Naive thymus-derived CD4-positive, alpha-beta T cell (primary cell): ENCODE results near the gene GRK4. TPM values are rescaled to one million over a fixed set of nuclear protein-coding genes. Genes with fewer than 3 reads are reported as not detected.

ENCODE experiments used
- ATAC-seq: fragments of 150-1000 bp; cut with Tn5 transposase; 2 replicates; pipeline ENCODE4 v1.10.0; 2021; ENCODE audit warnings: mild to moderate bottlenecking, moderate library complexity
- CTCF ChIA-PET: fragments of 350-600 bp; sonication (Branson Sonifier 250); formaldehyde crosslinking; loops from one replicate; lab custom pipeline; 2021; ENCODE audit warnings: antibody characterized with exemption; lab: Charles Lee
- POLR2A ChIA-PET: fragments of 350-600 bp; sonication (Branson Sonifier 250); formaldehyde crosslinking; loops from one replicate; lab custom pipeline; 2021; ENCODE audit warnings: antibody characterized with exemption, inconsistent platforms; lab: Charles Lee
- DNase-seq, 9 donors: peaks; one replicate each; pipeline versions ENCODE4 v3.0.0 to v3.0.0-alpha.2; 2020 to 2022; ENCODE audit warnings: mixed read lengths in 1 of 9
- H3K27ac ChIP-seq: one replicate; pipeline ENCODE4 v1.7.0; 2013; ENCODE audit warnings: mild to moderate bottlenecking, low read depth, low read length, moderate library complexity
- H3K27me3 ChIP-seq, 2 donors: one replicate each; pipeline ENCODE4 v1.7.0; 2013; ENCODE audit warnings: low read length in 2 of 2, mild to moderate bottlenecking in 2 of 2, moderate library complexity in 2 of 2; ENCODE audit not compliant: control insufficient read depth in 2 of 2, insufficient read depth in 2 of 2
- H3K36me3 ChIP-seq, 3 experiments: 1 replicate in 2 of 3; 2 replicates in 1 of 3; pipeline ENCODE4 v1.7.0; 2013; ENCODE audit warnings: low read length in 3 of 3, mild to moderate bottlenecking in 3 of 3, moderate library complexity in 1 of 3; ENCODE audit not compliant: insufficient read depth in 3 of 3, control insufficient read depth in 2 of 3
- H3K4me1 ChIP-seq, 2 donors: one replicate each; pipeline ENCODE4 v1.7.0; 2013; ENCODE audit warnings: low read length in 2 of 2, mild to moderate bottlenecking in 2 of 2, moderate library complexity in 1 of 2; ENCODE audit not compliant: control insufficient read depth in 2 of 2, insufficient read depth in 2 of 2
- H3K4me3 ChIP-seq: 2 replicates; pipeline ENCODE4 v1.7.0; 2013; ENCODE audit warnings: mild to moderate bottlenecking, low read length
- H3K9me3 ChIP-seq, 3 experiments: 1 replicate in 2 of 3; 2 replicates in 1 of 3; pipeline ENCODE4 v1.7.0; 2013; ENCODE audit warnings: low read length in 3 of 3; ENCODE audit not compliant: control insufficient read depth in 2 of 3
- H3K27ac Mint-ChIP-seq, 9 donors: one replicate each; pipeline ENCODE4 v1.8.0; 2020 to 2022; ENCODE audit warnings: mixed read lengths in 9 of 9, mild to moderate bottlenecking in 8 of 9, moderate library complexity in 5 of 9, inconsistent platforms in 2 of 9
- H3K27me3 Mint-ChIP-seq, 5 donors: one replicate each; pipeline ENCODE4 v1.8.0; 2021 to 2022; ENCODE audit warnings: mixed read lengths in 5 of 5, mild to moderate bottlenecking in 1 of 5
- H3K36me3 Mint-ChIP-seq, 5 donors: one replicate each; pipeline ENCODE4 v1.8.0; 2020 to 2022; ENCODE audit warnings: mixed read lengths in 5 of 5, mild to moderate bottlenecking in 3 of 5, inconsistent platforms in 1 of 5
- H3K4me1 Mint-ChIP-seq, 7 donors: one replicate each; pipeline ENCODE4 v1.8.0; 2020 to 2022; ENCODE audit warnings: mixed read lengths in 7 of 7, mild to moderate bottlenecking in 3 of 7, inconsistent platforms in 1 of 7
- H3K4me3 Mint-ChIP-seq, 10 donors: one replicate each; pipeline ENCODE4 v1.8.0; 2020 to 2022; ENCODE audit warnings: mild to moderate bottlenecking in 10 of 10, mixed read lengths in 10 of 10, moderate library complexity in 6 of 10, inconsistent platforms in 2 of 10
- H3K9me3 Mint-ChIP-seq, 11 donors: one replicate each; pipeline ENCODE4 v1.8.0; 2020 to 2022; ENCODE audit warnings: mixed read lengths in 11 of 11, mild to moderate bottlenecking in 4 of 11, inconsistent platforms in 1 of 11, moderate library complexity in 1 of 11
- intact Hi-C, 2 donors: fragments of 100-400 bp; cut with micrococcal nuclease; formaldehyde crosslinking; loops; one replicate each; pipeline ENCODE4 v1.15.1; 2023
- polyA plus RNA-seq, 2 donors: library from polyadenylated mRNA; unstranded; fragments of 300-500 nt; fragmentation: Illumina TruSeq; gene quantifications; one replicate each; pipeline ENCODE4 v1.2.3, GENCODE V29; 2021
- total RNA-seq, 6 experiments: library from RNA in 5 of 6; stranded (reverse) in 5 of 6; gene quantifications; 1 replicate in 5 of 6; 2 replicates in 1 of 6; pipeline ENCODE4 v1.2.3 and lab custom pipeline; 2021 to 2026

The GRK4 gene
- total and polyA plus RNA-seq, 7 experiments from 2014 or later = 1.7 to 4.0 (median 2.1) TPM

- peaks cover 0 to 2% (median 0%) of the 10 kb centered on the region in 11 donors for H3K9me3 Mint-ChIP-seq
- no peaks in the 10 kb centered on the region for H3K27me3 Mint-ChIP-seq
- no peaks in the 10 kb centered on the region for H3K9me3 ChIP-seq
- H3K4me3 Mint-ChIP-seq = no peak overlapping the region
- no peaks in the 10 kb centered on the region for H3K27me3 ChIP-seq
- no peak for ATAC-seq
- H3K27ac ChIP-seq = peak overlapping the region; percentile 74
- peaks cover 10 to 19% (median 17%) of the 10 kb centered on the region in 7 donors for H3K4me1 Mint-ChIP-seq
- no peak overlapping the region for H3K4me3 ChIP-seq
- H3K36me3 Mint-ChIP-seq = peaks cover 0 to 18% (median 11%) of the 10 kb centered on the region in 5 donors
- H3K4me1 ChIP-seq = peaks cover 25 to 26% of the 10 kb centered on the region in 2 donors
- peaks cover 4 to 64% (median 16%) of the 10 kb centered on the region in 3 experiments for H3K36me3 ChIP-seq
- no peak for DNase-seq
- intact Hi-C loops = loop anchor here in 1 of 2 donors (2.0 to 10.0 kb wide), 3 partner anchors 88 to 515 kb away; partner anchors contain the start of genes ADD1, CFAP99 and ZFYVE28
- CTCF ChIA-PET = interaction anchor here (0.8 kb wide), 1 partner anchor 9 kb away, joined by 3 read pairs; no protein-coding TSS in a partner anchor
- POLR2A ChIA-PET = no interaction called here
- peak overlapping the region in 6 of 9 donors; percentile 15 to 72 (median 41) for H3K27ac Mint-ChIP-seq
These were observed 33.1 kb upstream of the GRK4 start for GRCh38 chr4:2930135-2930757.

- Histone ChIP-seq H3K9me3 (no peaks in the 10 kb centered on the region), H3K36me3 (peaks cover 4 to 57% (median 13%) of the 10 kb centered on the region in 3 experiments), H3K4me3 (no peak overlapping the region), H3K27ac (peak overlapping the region; percentile 74), H3K4me1 (peaks cover 26 to 32% of the 10 kb centered on the region in 2 donors), H3K27me3 (no peaks in the 10 kb centered on the region)
- peaks cover 10 to 26% (median 24%) of the 10 kb centered on the region in 7 donors for H3K4me1 Mint-ChIP-seq
- ChIA-PET POLR2A (interaction anchor here (0.6 kb wide), 1 partner anchor 594 kb away, joined by 3 read pairs; no protein-coding TSS in a partner anchor), CTCF (interaction anchor here (0.6 to 0.8 kb wide), 2 partner anchors 10 to 40 kb away, joined by 3 read pairs; no protein-coding TSS in a partner anchor)
- H3K9me3 Mint-ChIP-seq = peaks cover 0 to 2% (median 0%) of the 10 kb centered on the region in 11 donors
- intact Hi-C loops = loop anchor here in 1 of 2 donors (2.0 to 10.0 kb wide), 3 partner anchors 89 to 516 kb away; partner anchors contain the start of genes ADD1, CFAP99 and ZFYVE28
- H3K4me3 Mint-ChIP-seq = peak overlapping the region in 2 of 10 donors; percentile 29 to 80
- H3K27me3 Mint-ChIP-seq = no peaks in the 10 kb centered on the region
- peak overlapping the region in 6 of 9 donors; percentile 26 to 91 (median 73) for H3K27ac Mint-ChIP-seq
- ATAC-seq (no peak), DNase-seq (no peak)
- peaks cover 0 to 18% (median 11%) of the 10 kb centered on the region in 5 donors for H3K36me3 Mint-ChIP-seq
These were observed 32.4 kb upstream of the GRK4 start for GRCh38 chr4:2930758-2931511.

- H3K27ac ChIP-seq = peak overlapping the region; percentile 74
- Mint-ChIP-seq H3K27ac (peak overlapping the region; percentile 74 to 94 (median 90)), H3K4me3 (peak overlapping the region; percentile 46 to 92 (median 68)), H3K36me3 (peaks cover 0 to 14% (median 11%) of the 10 kb centered on the region in 5 donors), H3K4me1 (peaks cover 11 to 33% (median 32%) of the 10 kb centered on the region in 7 donors), H3K9me3 (peaks cover 0 to 2% (median 0%) of the 10 kb centered on the region in 11 donors), H3K27me3 (no peaks in the 10 kb centered on the region)
- ATAC-seq (peak; percentile 62), DNase-seq (peak; percentile 38 to 59 (median 53))
- H3K36me3 ChIP-seq = peaks cover 4 to 49% (median 13%) of the 10 kb centered on the region in 3 experiments
- no peaks in the 10 kb centered on the region for H3K9me3 ChIP-seq
- H3K4me3 ChIP-seq = peak overlapping the region; percentile 43
- POLR2A ChIA-PET = interaction anchor here (0.6 kb wide), 1 partner anchor 594 kb away, joined by 3 read pairs; no protein-coding TSS in a partner anchor
- CTCF ChIA-PET = interaction anchor here (0.6 kb wide), 1 partner anchor 41 kb away, joined by 3 read pairs; no protein-coding TSS in a partner anchor
- H3K27me3 ChIP-seq = no peaks in the 10 kb centered on the region
- intact Hi-C loops = loop anchor here in 1 of 2 donors (2.0 to 10.0 kb wide), 3 partner anchors 89 to 517 kb away; partner anchors contain the start of genes ADD1, CFAP99 and ZFYVE28
- peaks cover 34 to 38% of the 10 kb centered on the region in 2 donors for H3K4me1 ChIP-seq
These were observed 31.7 kb upstream of the GRK4 start for GRCh38 chr4:2931512-2932301.

- no peaks in the 10 kb centered on the region for H3K9me3 ChIP-seq
- H3K4me3 ChIP-seq = peak overlapping the region; percentile 43
- DNase-seq (no peak), ATAC-seq (no peak)
- no peaks in the 10 kb centered on the region for H3K27me3 ChIP-seq
- Mint-ChIP-seq H3K36me3 (peaks cover 0 to 16% (median 11%) of the 10 kb centered on the region in 5 donors), H3K27me3 (no peaks in the 10 kb centered on the region), H3K27ac (peak overlapping the region; percentile 86 to 96 (median 92)), H3K4me1 (peaks cover 17 to 40% (median 37%) of the 10 kb centered on the region in 7 donors), H3K9me3 (peaks cover 0 to 2% (median 0%) of the 10 kb centered on the region in 11 donors), H3K4me3 (peak overlapping the region; percentile 66 to 93 (median 86))
- ChIA-PET POLR2A (interaction anchor here (0.6 kb wide), 1 partner anchor 11 kb away, joined by 3 read pairs; no protein-coding TSS in a partner anchor), CTCF (no interaction called here)
- H3K36me3 ChIP-seq = peaks cover 4 to 45% (median 6%) of the 10 kb centered on the region in 3 experiments
- H3K27ac ChIP-seq = peak overlapping the region; percentile 74
- intact Hi-C loops = loop anchor here in 1 of 2 donors (5.0 to 10.0 kb wide), 2 partner anchors 90 to 518 kb away; partner anchors contain the start of genes ADD1, CFAP99 and ZFYVE28
- H3K4me1 ChIP-seq = peaks cover 38 to 41% of the 10 kb centered on the region in 2 donors
These were observed 30.9 kb upstream of the GRK4 start for GRCh38 chr4:2932321-2932950.

GRCh38 chr4:2932951-2933565 lies 30.3 kb upstream of the GRK4 start:
- Mint-ChIP-seq H3K27me3 (no peaks in the 10 kb centered on the region), H3K9me3 (peaks cover 0 to 2% (median 0%) of the 10 kb centered on the region in 11 donors), H3K4me3 (peak overlapping the region; percentile 79 to 93 (median 86)), H3K4me1 (peaks cover 17 to 40% (median 37%) of the 10 kb centered on the region in 7 donors), H3K36me3 (peaks cover 0 to 20% (median 6%) of the 10 kb centered on the region in 5 donors), H3K27ac (peak overlapping the region; percentile 86 to 96 (median 93))
- Histone ChIP-seq H3K4me3 (peak overlapping the region; percentile 30), H3K36me3 (peaks cover 5 to 45% (median 10%) of the 10 kb centered on the region in 3 experiments), H3K27me3 (no peaks in the 10 kb centered on the region), H3K4me1 (peaks cover 38 to 46% of the 10 kb centered on the region in 2 donors), H3K27ac (peak overlapping the region; percentile 74), H3K9me3 (no peaks in the 10 kb centered on the region)
- no peak for DNase-seq
- CTCF ChIA-PET = no interaction called here
- POLR2A ChIA-PET = interaction anchor here (0.6 kb wide), 1 partner anchor 11 kb away, joined by 3 read pairs; no protein-coding TSS in a partner anchor
- no peak for ATAC-seq
- intact Hi-C loops = loop anchor here in 1 of 2 donors (5.0 to 10.0 kb wide), 2 partner anchors 91 to 518 kb away; partner anchors contain the start of genes ADD1, CFAP99 and ZFYVE28
